HG03095 (cell line): ENCODE data around the gene SEC61B.

Experiments used
- ATAC-seq: cut with Tn5 transposase; IDR thresholded peaks from one replicate; pipeline ENCODE4 v1.9.1; 2021; ENCODE audit warnings: moderate library complexity; ENCODE audit not compliant: unreplicated experiment

Gene SEC61B

DNA sequence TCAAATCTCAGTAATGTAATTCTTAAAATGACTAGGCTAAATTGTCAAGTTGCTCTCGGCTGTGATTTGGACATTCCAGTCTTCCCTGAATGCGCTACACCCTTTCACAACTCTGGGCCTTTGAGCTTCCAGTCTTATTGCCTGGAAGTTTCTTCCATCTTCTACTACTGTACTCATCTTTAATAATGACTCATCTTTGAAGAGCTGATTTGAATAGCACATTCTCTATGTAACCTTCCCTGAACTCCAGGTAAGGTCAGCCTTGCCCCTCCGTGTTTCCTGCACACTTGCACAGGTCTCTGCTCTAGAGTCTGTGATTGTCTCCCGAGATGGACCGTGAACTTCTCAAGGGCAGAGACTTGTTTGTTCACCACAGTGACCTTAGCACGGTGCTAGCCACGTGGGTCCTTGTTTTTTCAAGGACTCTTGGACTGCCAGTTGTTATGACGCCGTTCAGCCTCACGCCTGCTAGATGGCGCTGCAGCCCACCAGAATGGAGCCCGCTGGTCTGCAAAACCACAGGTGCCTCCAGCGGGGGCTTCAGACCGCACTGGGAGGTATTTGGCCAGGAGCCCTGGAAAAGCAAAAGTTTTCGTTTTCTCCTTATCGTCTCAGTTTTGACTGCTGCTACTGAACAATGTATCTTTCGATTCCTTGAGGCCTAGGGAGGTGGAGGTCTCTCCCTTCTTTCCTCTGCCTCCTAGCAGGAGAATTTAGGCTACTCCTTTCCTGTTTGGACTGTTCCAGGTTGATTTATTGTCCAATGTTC is 44.4 kb downstream of the SEC61B start:
- ATAC-seq = peak; percentile 55

DNA sequence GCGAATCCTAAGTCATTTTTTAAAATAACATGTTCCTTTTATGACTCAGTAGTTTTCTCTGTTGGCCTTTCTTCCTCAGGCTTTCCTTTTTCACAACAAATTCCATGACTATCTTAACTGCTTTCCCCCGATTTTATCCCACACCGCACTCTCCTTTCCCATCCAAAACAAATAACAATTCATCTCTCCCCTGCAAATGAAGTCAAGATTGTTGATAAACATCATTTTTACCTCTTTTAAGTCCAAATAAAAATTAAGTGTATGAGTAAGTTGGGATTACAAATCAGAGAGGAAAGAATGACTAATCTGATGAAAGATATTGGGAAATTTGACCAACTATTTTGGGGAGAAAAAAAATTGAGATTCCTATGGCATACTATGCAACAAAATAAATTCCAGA is 47.3 kb downstream of the SEC61B start:
- no peak for ATAC-seq

DNA sequence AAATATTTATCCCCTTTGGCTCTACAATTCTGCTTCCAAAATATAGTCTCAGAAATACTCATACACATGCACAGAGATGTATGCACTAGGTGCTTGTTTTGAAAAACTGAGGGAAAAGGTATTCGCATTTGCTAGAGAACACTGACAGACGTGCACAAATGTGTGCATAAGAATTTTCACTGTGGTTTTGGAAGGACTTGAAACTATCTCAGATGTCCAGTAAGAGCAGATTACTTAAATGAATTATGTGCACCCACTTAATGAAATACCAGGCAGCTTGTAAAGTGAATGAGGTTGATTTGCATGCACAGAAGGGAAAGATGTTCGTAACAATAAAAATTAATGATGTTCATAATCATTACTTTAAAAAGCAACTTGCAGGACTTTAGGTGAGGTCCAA is 48.4 kb downstream of the SEC61B start:
- ATAC-seq = no peak

DNA sequence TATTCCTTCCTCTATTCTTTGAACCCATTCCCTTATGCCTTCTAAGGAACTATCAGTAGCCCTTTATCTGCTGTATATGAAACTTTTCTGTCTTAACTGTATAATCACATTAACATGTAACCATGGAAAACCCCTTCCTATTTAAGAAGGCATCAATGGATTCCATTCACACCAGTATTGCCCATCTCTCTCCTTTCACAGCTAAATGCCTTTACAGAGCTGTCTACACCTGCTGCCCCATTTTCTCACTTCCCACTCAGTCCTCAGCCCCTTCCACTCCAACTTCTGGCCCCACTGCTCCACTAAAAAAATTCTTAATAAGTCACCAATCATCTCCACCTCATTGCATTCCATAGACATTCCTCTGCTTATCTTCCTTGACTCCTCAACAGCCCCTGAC is 50.8 kb downstream of the SEC61B start:
- ATAC-seq = no peak

DNA sequence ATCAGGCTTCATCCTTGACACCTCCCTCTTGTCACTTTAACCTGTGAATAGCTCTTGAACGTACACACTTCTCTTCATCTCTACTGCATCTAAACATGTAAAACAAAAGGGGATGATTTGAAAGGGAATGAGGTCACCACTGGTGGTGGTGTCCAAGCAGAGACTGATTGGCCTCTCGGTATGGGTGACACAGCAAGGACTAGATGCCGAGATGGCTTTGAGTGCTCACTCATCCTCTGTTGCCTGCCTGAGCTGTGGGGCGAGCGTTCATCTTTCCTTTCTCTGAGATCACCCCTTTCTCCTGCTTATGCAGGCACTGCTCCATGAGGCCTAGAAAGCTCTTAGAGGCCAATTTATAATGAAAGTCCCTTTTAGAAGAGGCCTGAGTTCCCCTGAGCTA is 51.9 kb downstream of the SEC61B start:
- ATAC-seq = no peak

DNA sequence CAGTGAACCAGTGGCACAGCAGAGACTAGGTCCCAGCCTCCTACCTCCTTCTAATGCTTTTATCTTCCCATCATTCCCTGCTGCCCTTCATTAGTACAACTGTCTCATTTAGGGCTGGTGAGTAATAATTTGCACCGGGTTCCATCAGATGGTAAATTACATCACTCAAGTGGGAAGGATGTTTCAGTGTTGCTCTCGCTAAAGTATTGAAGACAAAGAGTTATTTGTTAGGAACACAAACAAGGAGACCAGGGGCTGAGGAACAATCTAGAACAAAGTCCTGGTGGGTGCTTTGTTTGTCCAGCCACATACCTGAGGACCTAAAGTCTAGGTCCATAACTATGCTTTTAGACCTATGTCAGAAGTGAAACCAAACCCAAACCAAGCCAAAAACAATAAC is 52.4 kb downstream of the SEC61B start:
- ATAC-seq = no peak
